ENCODE measurements around the gene AEN.

- TF ChIP-seq POLR2A (IDR thresholded peaks at IDR 0.05) = no peak
- TF ChIP-seq, protein P1, sequence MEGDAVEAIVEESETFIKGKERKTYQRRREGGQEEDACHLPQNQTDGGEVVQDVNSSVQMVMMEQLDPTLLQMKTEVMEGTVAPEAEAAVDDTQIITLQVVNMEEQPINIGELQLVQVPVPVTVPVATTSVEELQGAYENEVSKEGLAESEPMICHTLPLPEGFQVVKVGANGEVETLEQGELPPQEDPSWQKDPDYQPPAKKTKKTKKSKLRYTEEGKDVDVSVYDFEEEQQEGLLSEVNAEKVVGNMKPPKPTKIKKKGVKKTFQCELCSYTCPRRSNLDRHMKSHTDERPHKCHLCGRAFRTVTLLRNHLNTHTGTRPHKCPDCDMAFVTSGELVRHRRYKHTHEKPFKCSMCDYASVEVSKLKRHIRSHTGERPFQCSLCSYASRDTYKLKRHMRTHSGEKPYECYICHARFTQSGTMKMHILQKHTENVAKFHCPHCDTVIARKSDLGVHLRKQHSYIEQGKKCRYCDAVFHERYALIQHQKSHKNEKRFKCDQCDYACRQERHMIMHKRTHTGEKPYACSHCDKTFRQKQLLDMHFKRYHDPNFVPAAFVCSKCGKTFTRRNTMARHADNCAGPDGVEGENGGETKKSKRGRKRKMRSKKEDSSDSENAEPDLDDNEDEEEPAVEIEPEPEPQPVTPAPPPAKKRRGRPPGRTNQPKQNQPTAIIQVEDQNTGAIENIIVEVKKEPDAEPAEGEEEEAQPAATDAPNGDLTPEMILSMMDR (IDR thresholded peaks at IDR 0.05) = no peak
Observed at GRCh38 chr15:88627463-88627862, 6.3 kb downstream of the AEN start.

Data from right lobe of liver (tissue), 4 donors.